Pancreas (tissue), 10 donors: ENCODE data around the gene MCM3AP. TPM values are rescaled to one million over a fixed set of nuclear protein-coding genes. Genes with fewer than 3 reads are reported as not detected.

ENCODE experiments used
- ATAC-seq, 4 donors: fragments of 200-7000 bp; cut with Tn5 transposase; one replicate each; pipeline versions ENCODE4 v1.8.0 to v1.9.1; 2020; ENCODE audit warnings: mild to moderate bottlenecking in 4 of 4, moderate library complexity in 4 of 4
- DNase-seq, 6 donors: peaks; one replicate each; pipeline ENCODE4 v3.0.0-alpha.2; 2020
- FAIRE-seq: peaks from 2 replicates; lab custom pipeline; 2012; peaks lifted over from hg19 to GRCh38; lab: Jason Lieb, UNC
- H3K27ac ChIP-seq, 4 donors: fragments of 200-600 bp; sonication (generic); 1 replicate in 3 of 4; 2 replicates in 1 of 4; pipeline versions ENCODE4 v1.5.0 to v1.8.0; 2020
- H3K27me3 ChIP-seq, 4 donors: fragments of 200-600 bp; one replicate each; pipeline ENCODE4 v1.8.0; 2021
- H3K36me3 ChIP-seq, 3 donors: fragments of 200-600 bp; sonication (generic) in 1 of 3; one replicate each; pipeline versions ENCODE4 v1.5.0 to v1.8.0; 2020 to 2021
- H3K4me1 ChIP-seq, 3 donors: fragments of 200-600 bp; one replicate each; pipeline ENCODE4 v1.8.0; 2021
- H3K4me3 ChIP-seq, 4 donors: fragments of 200-600 bp; sonication (generic) in 2 of 4; one replicate each; pipeline versions ENCODE4 v1.5.0 to v1.8.0; 2020 to 2021
- H3K9me3 ChIP-seq, 4 donors: fragments of 200-600 bp; one replicate each; pipeline ENCODE4 v1.8.0; 2021
- WGBS, 2 donors: extraction: QIAGEN DNeasy Blood & Tissue Kit; methylation state at CpG; one replicate each; pipeline ENCODE4 v1.1.7; 2013; 5-methylcytosine and 5-hydroxymethylcytosine counted together
- intact Hi-C, 3 donors: fragments of 100-400 bp; cut with DNase I; formaldehyde crosslinking; loops; one replicate each; pipeline versions ENCODE4 v1.11.1 to v1.14.2; 2022
- polyA plus RNA-seq, 2 donors: library from polyadenylated mRNA; stranded (reverse); fragments of 200-250 nt; gene quantifications; one replicate each; pipeline ENCODE4 v1.2.3, GENCODE V29; 2013
- total RNA-seq, 6 donors: library from RNA; stranded (reverse); fragmentation: NEBNext Ultra II Directional in 4 of 6; extraction: Animal tissue kit (Norgen Biotek cat#: 25700) in 4 of 6; gene quantifications; one replicate each; pipeline versions ENCODE4 v1.2.1 to v1.2.4, GENCODE V29; 2021 to 2023
- TF ChIP-seq, protein P1 (sequence below), 4 donors: fragments of 200-600 bp; sonication (generic) in 3 of 4; IDR thresholded peaks; one replicate each; pipeline versions ENCODE4 v1.5.0 to v1.8.0; 2021; ENCODE audit warnings: antibody characterized with exemption in 4 of 4
- donor health status: healthy with polysubstance abuse.
- donor health status: DM: no; HTN: no; CAD: no; lungs with moderate emphysema.
- donor health status: DM: no; HTN: no; CAD: no.
- donor health status: control.
- donor health status: control.
- donor health status: Bipolar disorder and iron deficiency.
- donor health status: DM: yes; HTN: yes; CAD: no.
- donor health status: DM: no; HTN: no; CAD: no.
- donor health status: DM: no; HTN: no; CAD: no.
- donor health status: DM: yes; HTN: yes; CAD: no.

The MCM3AP gene
- total and polyA plus RNA-seq, 8 donors: 30.6 to 59.4 (median 38.0) TPM

DNA sequence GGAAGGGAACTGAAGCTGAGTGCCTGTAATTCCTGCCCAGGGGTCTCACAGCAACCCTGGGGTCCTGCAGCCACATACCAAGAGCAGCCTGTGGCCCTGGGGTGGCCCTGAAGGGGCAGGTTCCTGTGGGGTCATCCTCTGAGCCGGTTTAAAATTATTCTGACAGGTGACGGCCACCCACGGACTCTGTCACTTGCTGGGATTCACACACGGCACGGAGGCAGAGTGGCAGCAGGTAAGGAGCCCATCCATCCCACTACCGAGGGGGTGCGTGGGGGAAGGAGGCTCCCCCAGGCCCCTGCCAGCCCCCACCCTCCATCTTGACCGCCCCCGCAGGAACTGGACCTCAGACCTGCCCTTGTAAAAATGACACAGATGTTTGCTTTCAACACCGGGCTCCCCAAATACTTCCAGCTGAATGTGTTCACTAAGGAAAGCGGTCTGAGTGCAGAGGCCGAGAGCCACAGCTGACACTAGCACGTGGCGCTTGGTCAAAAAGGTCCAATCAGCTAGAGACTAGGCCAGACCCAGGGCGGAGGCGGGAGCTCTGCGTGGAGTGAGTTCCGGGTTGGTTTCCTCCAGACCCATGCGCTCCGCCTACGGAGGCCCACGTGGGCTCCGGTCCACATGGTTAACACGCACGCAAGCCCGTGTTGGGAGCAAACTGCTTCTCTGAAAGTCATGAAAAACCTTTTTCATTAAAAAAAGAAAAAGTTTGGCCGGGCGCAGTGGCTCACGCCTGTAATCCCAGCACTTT is 10.8 kb upstream of the MCM3AP start:
- Histone ChIP-seq H3K27me3 (no peaks in the 10 kb centered on the region), H3K9me3 (no peaks in the 10 kb centered on the region), H3K36me3 (peaks cover 0 to 8% (median 0%) of the 10 kb centered on the region in 3 donors), H3K4me3 (peak overlapping the region in 1 of 4 donors; percentile 3), H3K4me1 (no peaks in the 10 kb centered on the region), H3K27ac (peak overlapping the region in 1 of 4 donors; percentile 17)
- DNase-seq: peak in 3 of 6 donors; percentile 30 to 62 (median 51)
- FAIRE-seq: no peak
- TF ChIP-seq, protein P1, sequence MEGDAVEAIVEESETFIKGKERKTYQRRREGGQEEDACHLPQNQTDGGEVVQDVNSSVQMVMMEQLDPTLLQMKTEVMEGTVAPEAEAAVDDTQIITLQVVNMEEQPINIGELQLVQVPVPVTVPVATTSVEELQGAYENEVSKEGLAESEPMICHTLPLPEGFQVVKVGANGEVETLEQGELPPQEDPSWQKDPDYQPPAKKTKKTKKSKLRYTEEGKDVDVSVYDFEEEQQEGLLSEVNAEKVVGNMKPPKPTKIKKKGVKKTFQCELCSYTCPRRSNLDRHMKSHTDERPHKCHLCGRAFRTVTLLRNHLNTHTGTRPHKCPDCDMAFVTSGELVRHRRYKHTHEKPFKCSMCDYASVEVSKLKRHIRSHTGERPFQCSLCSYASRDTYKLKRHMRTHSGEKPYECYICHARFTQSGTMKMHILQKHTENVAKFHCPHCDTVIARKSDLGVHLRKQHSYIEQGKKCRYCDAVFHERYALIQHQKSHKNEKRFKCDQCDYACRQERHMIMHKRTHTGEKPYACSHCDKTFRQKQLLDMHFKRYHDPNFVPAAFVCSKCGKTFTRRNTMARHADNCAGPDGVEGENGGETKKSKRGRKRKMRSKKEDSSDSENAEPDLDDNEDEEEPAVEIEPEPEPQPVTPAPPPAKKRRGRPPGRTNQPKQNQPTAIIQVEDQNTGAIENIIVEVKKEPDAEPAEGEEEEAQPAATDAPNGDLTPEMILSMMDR (IDR thresholded peaks at IDR 0.05): no peak
- ATAC-seq: peak in 3 of 4 donors; percentile 73 to 87 (median 74)
- intact Hi-C loops: no loop called here
- 65 to 72% methylated on average over 29 of the region's 29 CpGs for WGBS, 2 donors

DNA sequence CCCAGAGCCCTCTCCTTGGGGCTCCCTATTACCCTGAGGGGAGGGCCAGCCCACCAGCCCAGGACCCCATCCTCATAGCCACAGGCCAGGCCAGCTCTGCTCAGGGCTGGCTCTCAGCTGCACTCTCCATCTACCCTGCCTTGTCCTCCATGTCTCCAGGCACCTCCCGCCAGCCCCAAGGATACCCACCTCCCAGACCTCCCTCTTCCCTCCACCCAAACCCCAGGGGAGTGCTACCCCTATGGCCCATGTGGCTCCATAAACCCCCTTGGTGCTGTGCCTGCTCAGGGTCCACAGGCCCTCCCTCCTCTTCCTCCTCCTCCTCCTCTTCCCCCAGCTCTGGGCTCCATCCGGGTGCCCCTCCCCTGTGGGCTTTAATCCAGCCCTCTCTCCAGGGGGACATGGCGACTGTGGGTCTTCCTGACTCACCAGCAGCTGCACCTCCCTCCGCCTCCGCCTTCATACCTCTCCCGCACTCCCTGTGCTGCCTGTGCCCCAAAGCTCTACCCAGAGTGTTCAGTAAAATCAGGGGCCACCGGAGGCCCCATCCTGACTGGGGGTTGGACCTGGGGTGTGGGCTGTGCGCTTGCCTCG is 9.9 kb upstream of the MCM3AP start:
- ATAC-seq (peak in 1 of 4 donors; percentile 7), DNase-seq (no peak), FAIRE-seq (no peak)
- peaks cover 0 to 8% (median 0%) of the 10 kb centered on the region in 3 donors for H3K36me3 ChIP-seq
- H3K27ac ChIP-seq: peak overlapping the region in 1 of 4 donors; percentile 3
- no peaks in the 10 kb centered on the region for H3K27me3 ChIP-seq
- TF ChIP-seq, protein P1 (IDR thresholded peaks at IDR 0.05): no peak
- H3K4me3 ChIP-seq: no peak overlapping the region
- no peaks in the 10 kb centered on the region for H3K4me1 ChIP-seq
- 66 to 75% methylated on average over 8 to 9 of the region's 9 CpGs for WGBS, 2 donors
- H3K9me3 ChIP-seq: no peaks in the 10 kb centered on the region
- intact Hi-C loops: no loop called here

DNA sequence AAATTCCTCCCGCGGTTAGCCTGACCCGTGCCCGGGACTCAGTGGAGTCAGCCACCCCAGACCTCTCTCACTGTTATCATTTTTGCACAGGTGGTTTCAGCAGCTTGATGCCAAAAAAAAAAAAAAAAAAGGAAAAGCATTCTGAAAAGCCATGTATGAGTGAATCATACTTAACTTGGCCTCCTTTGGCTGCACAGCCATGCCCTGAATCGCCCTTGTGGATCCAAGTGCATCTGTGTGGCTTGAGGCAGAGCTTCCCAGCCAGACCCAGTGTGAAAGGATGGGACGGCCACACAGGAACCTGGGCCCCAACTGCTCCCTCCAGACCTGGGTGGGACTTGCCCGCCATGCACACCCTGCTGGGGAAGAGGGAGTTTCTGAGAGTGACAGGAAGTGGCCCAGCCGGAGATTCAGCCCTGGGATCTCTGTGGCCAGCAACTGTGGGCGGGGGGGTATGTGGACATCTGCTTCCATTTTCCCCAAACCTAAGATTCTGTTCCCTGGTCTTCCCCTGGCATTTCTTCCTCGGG is 9.3 kb upstream of the MCM3AP start:
- Histone ChIP-seq H3K36me3 (peaks cover 0 to 8% (median 0%) of the 10 kb centered on the region in 3 donors), H3K27me3 (no peaks in the 10 kb centered on the region), H3K4me1 (no peaks in the 10 kb centered on the region), H3K4me3 (no peak overlapping the region), H3K9me3 (no peaks in the 10 kb centered on the region), H3K27ac (peak overlapping the region in 1 of 4 donors; percentile 3)
- no peak for FAIRE-seq
- WGBS, 2 donors: 43 to 48% methylated on average over 10 of the region's 10 CpGs
- intact Hi-C loops: no loop called here
- peak in 3 of 4 donors; percentile 9 to 55 (median 48) for ATAC-seq
- TF ChIP-seq, protein P1 (IDR thresholded peaks at IDR 0.05): no peak
- DNase-seq: no peak

DNA sequence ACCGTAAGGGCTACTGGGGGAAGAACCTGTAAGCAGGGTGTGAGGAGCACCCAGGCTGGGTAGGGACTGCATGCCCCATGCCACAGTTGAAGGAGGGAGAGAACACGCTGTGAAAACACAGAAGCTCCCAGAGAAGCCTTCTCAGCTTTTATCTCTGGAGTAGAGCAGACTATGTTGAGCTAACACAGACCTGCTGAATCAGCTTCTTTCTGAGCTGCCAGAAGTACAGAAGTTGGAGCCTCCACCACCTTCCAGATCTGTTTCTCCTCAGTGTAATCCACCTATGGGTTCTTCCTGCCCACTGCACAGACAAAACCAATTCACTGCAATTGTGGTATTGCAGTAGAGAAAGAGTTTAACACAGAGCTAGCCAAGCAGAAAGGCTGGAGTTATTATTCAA is 6.2 kb upstream of the MCM3AP start:
- peaks cover 0 to 8% (median 0%) of the 10 kb centered on the region in 3 donors for H3K36me3 ChIP-seq
- no peak for ATAC-seq
- H3K27me3 ChIP-seq: no peaks in the 10 kb centered on the region
- no peak overlapping the region for H3K27ac ChIP-seq
- DNase-seq: no peak
- peaks cover 0 to 2% (median 0%) of the 10 kb centered on the region in 3 donors for H3K4me1 ChIP-seq
- WGBS, 2 donors: 100% methylated on average over 2 of the region's 2 CpGs
- H3K4me3 ChIP-seq: no peak overlapping the region
- FAIRE-seq: no peak
- intact Hi-C loops: no loop called here
- no peaks in the 10 kb centered on the region for H3K9me3 ChIP-seq
- TF ChIP-seq, protein P1 (IDR thresholded peaks at IDR 0.05): no peak
